BJ (cell line): ENCODE data around the gene TMEM198. TPM values are rescaled to one million over a fixed set of nuclear protein-coding genes. Genes with fewer than 3 reads are reported as not detected.

Source experiments
- CTCF ChIA-PET: fragments of 350-600 bp; formaldehyde crosslinking; extraction: SDS; loops from one replicate; lab custom pipeline; 2021; ENCODE audit warnings: antibody characterized with exemption, inconsistent platforms; lab: Yijun Ruan, JAX
- POLR2A ChIA-PET: fragments of 300-600 bp; sonication (Branson Sonifier 250); formaldehyde crosslinking; extraction: SDS; loops from one replicate; lab custom pipeline; 2021; ENCODE audit warnings: antibody characterized with exemption; lab: Charles Lee
- DNase-seq: peaks from one replicate; pipeline ENCODE4 v3.0.0-alpha.2; 2011; ENCODE audit warnings: low read depth
- H3K27me3 ChIP-seq: 2 replicates; pipeline ENCODE4 v1.6.0; 2011; ENCODE audit warnings: low read length; ENCODE audit not compliant: control insufficient read depth, insufficient read depth
- H3K36me3 ChIP-seq: 2 replicates; pipeline ENCODE4 v1.5.1; 2011; ENCODE audit warnings: low read length; ENCODE audit not compliant: control insufficient read depth, insufficient read depth
- H3K4me3 ChIP-seq: 2 replicates; pipeline ENCODE4 v1.5.1; 2011; ENCODE audit warnings: low read depth, mild to moderate bottlenecking, control low read depth, low read length
- polyA plus RNA-seq: library from polyadenylated mRNA; depleted of rRNA; stranded (reverse); fragments of >200 nt; gene quantifications from 2 replicates; pipeline ENCODE4 v1.2.3, GENCODE V29; 2011
- TF ChIP-seq, protein P1 (sequence below): IDR thresholded peaks from 2 replicates; pipeline ENCODE4 v1.5.1; 2011; ENCODE audit warnings: low read depth, mild to moderate bottlenecking, control low read depth, inconsistent platforms, low read length, moderate library complexity; ENCODE audit not compliant: insufficient read depth

Gene TMEM198
- polyA plus RNA-seq, 1 experiment = 4.0 TPM

DNA sequence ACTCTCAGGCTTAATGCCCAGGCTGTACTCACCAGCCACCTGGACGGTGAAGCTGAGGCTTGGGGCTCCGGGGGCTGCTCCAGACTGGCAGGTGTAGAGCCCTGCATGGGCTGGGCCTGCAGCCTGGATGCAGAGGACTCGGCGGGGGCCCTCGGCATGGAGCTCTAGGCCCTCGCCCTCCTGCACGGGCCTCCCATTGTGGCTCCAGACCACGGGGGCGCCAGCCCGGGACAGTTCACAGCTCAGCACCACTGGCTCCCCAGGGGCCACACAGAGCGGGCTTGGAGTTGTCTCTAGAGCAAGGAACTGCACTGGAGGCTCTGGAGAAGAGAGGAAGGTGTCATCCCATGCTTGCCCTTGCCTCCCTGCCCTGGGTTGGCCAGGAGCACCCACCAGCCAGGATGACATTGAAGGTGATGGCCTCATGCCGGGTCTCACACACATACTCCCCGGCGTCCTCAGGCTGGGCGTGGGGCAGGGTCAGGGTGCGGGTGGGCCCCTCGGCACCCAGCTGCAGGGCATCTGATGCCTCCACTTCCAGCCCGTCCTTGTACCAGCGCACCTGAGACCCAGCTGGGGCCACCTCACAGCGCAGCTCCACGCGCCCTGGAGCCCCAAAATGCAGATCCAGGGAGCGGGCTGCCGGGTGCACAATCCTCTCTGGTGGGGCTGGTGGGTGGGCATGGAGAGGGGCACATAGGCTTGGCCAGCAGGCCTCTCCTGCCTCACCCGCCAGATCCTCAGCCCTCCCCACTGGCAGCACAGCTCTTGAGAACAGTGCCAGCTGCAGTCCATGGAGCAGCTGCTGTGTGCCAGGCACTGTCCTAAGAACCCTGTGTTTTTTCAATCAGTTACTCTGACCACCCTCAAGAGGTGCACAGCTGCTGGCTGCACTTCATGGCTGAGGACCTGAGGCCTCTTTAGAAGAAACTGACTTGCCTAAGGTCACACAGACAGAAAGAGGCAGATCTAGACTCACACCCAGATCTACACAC, 14.3 kb downstream of the TMEM198 start:
- H3K4me3 ChIP-seq = no peak overlapping the region
- CTCF ChIA-PET = interaction anchor here (0.6 to 3.7 kb wide), 4 partner anchors 11 to 22 kb away, joined by 3 to 24 read pairs (median 4); partner anchors contain the start of genes CHPF and TMEM198
- no peak for DNase-seq
- POLR2A ChIA-PET = no interaction called here
- H3K27me3 ChIP-seq = no peaks in the 10 kb centered on the region
- TF ChIP-seq, protein P1, sequence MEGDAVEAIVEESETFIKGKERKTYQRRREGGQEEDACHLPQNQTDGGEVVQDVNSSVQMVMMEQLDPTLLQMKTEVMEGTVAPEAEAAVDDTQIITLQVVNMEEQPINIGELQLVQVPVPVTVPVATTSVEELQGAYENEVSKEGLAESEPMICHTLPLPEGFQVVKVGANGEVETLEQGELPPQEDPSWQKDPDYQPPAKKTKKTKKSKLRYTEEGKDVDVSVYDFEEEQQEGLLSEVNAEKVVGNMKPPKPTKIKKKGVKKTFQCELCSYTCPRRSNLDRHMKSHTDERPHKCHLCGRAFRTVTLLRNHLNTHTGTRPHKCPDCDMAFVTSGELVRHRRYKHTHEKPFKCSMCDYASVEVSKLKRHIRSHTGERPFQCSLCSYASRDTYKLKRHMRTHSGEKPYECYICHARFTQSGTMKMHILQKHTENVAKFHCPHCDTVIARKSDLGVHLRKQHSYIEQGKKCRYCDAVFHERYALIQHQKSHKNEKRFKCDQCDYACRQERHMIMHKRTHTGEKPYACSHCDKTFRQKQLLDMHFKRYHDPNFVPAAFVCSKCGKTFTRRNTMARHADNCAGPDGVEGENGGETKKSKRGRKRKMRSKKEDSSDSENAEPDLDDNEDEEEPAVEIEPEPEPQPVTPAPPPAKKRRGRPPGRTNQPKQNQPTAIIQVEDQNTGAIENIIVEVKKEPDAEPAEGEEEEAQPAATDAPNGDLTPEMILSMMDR = no peak
- H3K36me3 ChIP-seq = peaks cover 4% of the 10 kb centered on the region

DNA sequence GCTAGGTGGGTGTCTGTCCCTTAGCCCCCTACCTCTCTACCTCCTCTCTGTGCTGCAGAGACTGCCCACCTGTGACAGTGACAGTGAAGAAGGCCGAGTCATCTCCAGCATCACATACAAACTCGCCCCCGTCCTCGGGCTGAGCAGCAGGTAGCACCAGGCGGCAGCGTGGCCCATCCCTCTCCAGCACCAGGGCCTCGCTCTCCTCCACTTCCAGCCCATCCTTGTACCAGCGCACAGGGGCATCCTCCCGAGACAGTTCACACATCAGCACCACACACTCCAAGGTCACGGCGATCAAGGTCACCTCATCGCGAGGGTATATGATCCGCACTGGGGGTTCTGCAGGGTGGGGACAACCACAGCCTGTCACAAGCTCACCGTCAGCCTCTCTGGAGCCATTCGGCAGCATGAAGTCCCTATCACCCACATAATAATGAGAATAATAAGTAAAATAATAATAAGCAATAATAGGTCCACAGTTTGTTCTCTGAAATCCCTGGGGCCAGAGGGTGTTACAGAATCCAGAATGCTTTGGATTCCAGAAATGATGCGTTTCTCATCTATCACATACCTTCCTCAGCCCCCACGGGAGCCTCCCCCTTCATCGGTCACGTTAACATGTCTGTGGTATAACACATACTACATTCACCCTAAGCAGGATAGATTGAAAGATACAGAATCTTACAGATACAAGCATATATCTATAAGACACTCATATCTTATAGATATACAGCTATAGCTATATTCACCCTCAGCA, 15.5 kb downstream of the TMEM198 start:
- H3K27me3 ChIP-seq = no peaks in the 10 kb centered on the region
- TF ChIP-seq, protein P1 = no peak
- ChIA-PET CTCF (interaction anchor here (0.8 to 4.0 kb wide), 28 partner anchors 9 to 244 kb away, joined by 3 to 29 read pairs (median 4); partner anchors contain the start of genes CHPF, DNPEP, OBSL1 and STK11IP), POLR2A (no interaction called here)
- H3K36me3 ChIP-seq = peaks cover 12% of the 10 kb centered on the region
- DNase-seq = no peak
- no peak overlapping the region for H3K4me3 ChIP-seq

DNA sequence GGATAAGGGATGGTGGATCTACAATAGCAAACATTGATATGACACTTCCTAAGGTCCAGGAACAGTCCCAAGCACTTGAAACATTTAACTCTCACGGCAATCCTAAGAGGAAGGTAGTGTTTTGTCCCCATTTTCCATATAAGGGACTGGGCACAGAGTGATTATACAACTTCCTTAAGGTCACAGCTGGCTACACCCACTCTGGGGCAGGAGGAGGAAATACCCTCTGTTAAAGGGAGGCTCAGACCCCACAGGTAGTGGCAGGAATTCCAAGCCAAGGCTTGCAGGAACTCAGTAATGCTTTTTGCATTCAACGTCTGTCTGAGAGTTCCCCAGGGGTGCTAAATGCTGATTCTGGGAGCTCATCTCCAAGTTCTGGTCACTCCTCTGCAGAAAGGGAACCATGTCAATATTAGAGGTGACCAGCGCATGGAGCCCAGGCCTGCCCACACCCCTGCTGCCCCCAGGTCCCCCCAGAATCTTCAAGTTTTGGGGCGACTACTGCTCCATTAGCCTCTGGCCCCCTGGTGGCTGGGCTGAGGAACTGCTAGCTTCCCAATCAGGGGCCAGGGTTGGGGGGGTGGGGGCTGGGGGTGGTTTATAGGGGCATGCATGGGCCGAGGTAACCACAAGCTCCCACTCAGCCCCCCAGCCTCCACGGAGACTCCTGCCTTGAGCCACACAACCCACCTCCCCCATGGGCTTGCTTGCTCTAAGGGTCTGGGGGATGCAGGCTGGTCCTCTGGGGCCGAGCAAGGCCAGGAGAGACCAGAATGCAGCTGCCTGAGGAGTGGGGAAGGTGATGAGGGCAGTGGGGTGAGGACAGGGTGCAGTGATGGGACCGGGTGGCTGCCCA, 16.4 kb downstream of the TMEM198 start:
- H3K27me3 ChIP-seq = no peaks in the 10 kb centered on the region
- no peak overlapping the region for H3K4me3 ChIP-seq
- DNase-seq = no peak
- TF ChIP-seq, protein P1 = peak; percentile 80
- POLR2A ChIA-PET = no interaction called here
- peaks cover 15% of the 10 kb centered on the region for H3K36me3 ChIP-seq
- CTCF ChIA-PET = interaction anchor here (0.6 to 4.0 kb wide), 33 partner anchors 9 to 244 kb away, joined by 3 to 29 read pairs (median 4); partner anchors contain the start of genes CHPF, DNPEP, OBSL1 and STK11IP

DNA sequence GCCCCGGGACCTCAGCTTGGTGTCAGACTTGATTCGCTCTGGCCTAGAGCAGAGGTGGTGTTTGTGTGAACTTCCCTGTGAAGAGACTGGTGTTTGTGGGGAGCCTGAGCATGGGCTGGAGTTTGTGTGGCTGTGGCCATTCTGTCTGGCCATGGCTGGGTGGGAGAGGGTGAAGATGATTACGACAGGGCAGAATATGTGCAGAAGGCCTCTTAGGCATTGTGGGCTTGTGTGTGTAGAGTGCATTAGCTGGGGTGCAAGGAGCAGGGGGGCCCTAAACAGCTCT, 17.0 kb downstream of the TMEM198 start:
- peaks cover 14% of the 10 kb centered on the region for H3K36me3 ChIP-seq
- TF ChIP-seq, protein P1 = no peak
- CTCF ChIA-PET = interaction anchor here (0.6 to 4.0 kb wide), 28 partner anchors 8 to 174 kb away, joined by 3 to 29 read pairs (median 5); partner anchors contain the start of genes CHPF, DNPEP, OBSL1 and STK11IP
- POLR2A ChIA-PET = no interaction called here
- DNase-seq = no peak
- H3K27me3 ChIP-seq = no peaks in the 10 kb centered on the region
- H3K4me3 ChIP-seq = no peak overlapping the region
